ENCODE results near the gene DYSF. TPM values are rescaled to one million over a fixed set of nuclear protein-coding genes. Genes with fewer than 3 reads are reported as not detected.

DYSF gene
- polyA plus RNA-seq, 3 donors, result 16.0 to 20.5 (median 17.0) TPM

DNA sequence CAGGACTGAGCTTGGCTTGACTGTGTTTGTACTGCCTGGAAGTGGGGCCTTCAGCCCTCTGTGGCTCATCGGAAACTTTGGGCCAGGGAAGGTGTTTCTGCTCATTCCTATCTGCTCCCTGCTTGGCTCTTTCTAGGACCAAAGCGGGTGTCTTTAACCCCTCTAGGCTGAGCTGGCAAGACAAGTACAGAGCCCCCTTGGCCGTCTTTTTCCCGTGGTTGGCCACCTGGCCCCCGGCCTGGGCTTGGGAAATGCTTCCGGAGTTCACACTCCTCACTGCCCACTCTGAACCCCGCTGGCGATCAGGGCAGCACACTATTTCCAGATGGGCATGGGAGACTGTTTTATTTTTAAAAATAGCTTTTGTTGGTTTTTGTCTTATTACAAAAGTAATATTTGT is 243.0 kb downstream of the DYSF start:
- DNase-seq (ENCODE audit: low read depth in 3 of 3, low spot score in 2 of 3), result no peak

DNA sequence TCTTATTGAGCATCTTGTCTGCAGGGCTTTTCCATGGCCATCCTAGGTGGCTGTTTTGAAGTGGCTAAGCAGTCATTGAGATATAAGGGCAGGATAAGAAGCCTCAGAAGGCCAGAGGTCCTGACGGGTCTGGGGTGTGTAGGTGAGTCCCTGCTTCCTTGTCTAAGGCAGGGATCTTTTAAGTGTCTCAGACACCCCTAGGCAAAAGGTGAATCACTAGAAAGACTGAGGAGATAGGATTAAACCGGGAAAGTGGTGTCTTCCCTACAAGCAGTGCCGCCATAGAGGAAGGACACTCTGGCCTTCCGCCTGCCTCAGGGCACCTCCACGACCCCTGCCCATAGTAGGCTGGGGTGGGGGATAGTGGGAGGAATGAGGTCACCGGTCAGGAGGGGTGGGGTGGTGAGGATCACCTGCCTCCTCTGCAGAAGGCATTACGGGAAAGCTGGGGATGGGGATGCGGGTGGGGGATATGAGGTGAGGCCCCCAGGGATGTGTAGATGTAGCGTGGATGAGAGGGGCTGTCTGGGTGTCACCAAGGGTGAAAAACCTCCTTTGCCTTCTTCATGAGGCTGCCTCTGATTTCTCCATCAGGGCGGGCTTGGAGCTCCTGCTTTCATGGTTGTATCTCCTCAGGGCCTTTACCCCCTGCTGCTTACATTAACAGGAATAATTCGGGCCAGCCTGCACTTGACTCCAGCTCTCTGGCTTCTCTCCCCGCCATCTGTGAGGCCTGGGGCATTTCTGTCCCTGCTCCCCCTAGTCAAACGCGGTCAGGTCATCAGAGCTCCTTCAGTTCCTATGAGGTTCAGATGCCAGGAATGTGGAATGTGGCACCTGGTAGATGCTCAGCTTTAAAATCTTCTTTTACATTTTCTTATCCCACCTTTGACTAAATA is 244.0 kb downstream of the DYSF start:
- DNase-seq (ENCODE audit: low read depth in 3 of 3, low spot score in 2 of 3), result no peak

GRCh38 chr2:71699428-71699827 is 246.1 kb downstream of the DYSF start:
- DNase-seq (ENCODE audit: low read depth in 3 of 3, low spot score in 2 of 3), result no peak

DNA sequence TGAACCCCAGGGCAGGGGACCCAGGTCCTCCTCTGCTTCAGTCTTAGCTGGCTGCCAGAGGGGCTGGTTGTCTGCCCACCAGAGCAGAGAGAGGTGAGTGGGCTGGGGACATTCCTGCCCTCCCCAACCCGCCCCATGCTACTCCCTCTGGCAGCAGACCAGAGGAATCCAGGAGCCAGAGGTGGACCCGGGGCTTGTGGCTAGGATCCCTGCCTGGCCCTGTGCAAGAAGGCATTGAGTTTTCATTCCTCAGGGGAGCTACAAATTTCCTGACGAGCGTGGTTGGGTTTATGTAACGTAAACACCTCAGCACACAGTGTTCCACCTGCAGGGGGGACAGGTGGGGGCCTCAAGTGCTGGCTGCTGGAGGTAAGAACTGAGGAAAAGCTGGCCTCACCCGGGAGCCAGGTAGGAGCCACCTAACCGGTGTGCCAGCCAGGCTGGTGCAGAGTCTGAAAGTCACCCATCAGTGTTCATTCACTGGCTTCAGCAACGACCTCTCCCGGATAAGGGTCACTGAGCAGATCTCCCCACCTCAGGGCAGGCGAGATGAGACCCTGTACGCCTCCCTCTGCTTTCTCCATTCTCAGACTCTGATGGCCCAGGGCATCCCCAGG is 246.8 kb downstream of the DYSF start:
- DNase-seq (ENCODE audit: low read depth in 3 of 3, low spot score in 2 of 3), result no peak

GRCh38 chr2:71700658-71701397 is 247.5 kb downstream of the DYSF start:
- DNase-seq (ENCODE audit: low read depth in 3 of 3, low spot score in 2 of 3), result no peak

DNA sequence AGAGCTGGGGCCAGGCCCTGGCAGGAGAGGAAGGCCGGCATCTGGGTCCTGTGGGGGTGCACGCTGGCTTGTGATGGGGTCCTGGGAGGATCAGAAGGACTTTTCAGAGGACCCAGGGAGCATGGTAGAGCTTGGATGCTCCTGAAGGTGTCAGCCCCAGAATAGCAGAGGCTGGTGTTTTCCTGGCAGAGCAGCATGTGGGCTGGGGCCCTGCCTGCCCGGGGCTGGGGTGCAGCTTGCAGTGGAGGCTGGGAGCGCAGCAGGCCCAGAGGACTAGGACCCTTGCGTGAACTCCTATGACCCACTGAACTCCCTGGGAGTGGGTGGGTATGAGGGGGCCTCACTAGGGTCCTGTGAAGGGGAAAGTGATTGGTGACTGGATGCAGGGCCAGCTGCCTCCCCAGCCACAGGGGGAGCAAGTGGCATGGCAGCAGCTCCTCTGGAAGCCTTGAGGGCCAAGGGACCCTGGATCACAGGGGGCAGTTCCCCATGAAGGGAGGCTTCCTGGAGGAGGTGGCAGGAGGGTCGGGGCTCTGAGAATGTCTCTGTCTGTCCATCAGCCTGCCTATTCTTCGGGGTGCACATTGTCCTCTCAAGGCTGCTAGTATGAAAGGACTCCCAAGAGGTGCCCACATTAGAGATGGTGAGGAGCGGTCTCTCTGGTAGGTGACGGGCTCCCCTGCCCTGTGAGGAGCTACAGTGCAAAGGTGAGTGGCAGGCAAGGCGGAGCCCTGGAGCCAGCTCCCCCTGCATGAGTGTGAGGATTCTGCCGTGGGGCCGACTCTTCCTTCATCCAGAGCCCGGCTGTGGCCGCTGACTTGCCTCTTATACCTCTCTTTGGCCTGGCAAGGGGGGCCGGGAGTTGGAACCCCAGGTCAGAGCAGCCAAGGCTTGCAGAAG is 249.0 kb downstream of the DYSF start:
- no peak for DNase-seq (ENCODE audit: low read depth in 3 of 3, low spot score in 2 of 3)

DNA sequence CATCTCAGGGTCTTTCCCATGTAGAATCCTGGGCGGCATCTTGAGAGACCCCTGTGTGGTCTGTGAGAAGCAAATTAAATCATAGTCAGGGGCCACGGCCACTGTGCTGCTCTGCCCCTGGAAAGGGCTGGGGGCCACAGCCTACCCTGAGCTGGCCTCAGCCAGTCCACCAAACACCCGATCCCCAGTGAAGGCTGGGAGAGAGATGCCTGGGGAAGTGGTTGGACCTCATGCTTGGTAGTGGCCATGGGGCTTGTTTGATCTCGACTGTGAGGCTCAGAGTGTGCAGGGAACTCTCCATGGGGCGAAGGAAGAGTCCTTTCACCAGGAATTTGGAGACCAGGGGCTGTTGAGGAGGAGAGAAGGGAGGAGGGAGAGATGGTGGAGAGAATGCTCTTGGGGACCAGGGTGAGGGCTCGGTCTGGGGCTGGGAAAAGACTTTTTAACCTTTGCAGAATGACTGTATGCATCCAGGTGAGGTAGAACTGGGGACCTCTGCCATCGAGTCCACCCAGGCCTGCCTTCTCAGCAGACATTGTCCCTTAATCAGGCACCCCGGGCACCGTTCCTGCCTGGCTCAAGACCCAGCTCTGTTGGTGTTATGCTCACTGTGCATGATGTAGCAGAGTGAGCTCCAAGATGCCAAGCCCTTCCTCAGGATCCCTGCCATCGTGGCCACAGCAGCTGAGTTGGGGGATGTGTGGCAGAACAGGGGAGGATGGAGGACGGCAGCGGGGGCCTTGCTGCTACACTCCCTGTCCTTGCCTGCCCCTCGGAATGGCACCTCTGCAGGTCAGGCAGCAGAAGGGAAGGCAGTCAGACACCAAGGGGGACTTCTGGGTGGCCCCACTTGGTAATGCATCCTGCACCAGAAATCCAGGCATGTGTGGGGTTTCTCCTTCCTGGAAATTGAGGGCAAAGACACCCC is 249.9 kb downstream of the DYSF start:
- no peak for DNase-seq (ENCODE audit: low read depth in 3 of 3, low spot score in 2 of 3)

GRCh38 chr2:71704131-71704561 is 250.8 kb downstream of the DYSF start:
- no peak for DNase-seq (ENCODE audit: low read depth in 3 of 3, low spot score in 2 of 3)

GRCh38 chr2:71704688-71705087 is 251.3 kb downstream of the DYSF start:
- DNase-seq (ENCODE audit: low read depth in 3 of 3, low spot score in 2 of 3), result no peak

DNA sequence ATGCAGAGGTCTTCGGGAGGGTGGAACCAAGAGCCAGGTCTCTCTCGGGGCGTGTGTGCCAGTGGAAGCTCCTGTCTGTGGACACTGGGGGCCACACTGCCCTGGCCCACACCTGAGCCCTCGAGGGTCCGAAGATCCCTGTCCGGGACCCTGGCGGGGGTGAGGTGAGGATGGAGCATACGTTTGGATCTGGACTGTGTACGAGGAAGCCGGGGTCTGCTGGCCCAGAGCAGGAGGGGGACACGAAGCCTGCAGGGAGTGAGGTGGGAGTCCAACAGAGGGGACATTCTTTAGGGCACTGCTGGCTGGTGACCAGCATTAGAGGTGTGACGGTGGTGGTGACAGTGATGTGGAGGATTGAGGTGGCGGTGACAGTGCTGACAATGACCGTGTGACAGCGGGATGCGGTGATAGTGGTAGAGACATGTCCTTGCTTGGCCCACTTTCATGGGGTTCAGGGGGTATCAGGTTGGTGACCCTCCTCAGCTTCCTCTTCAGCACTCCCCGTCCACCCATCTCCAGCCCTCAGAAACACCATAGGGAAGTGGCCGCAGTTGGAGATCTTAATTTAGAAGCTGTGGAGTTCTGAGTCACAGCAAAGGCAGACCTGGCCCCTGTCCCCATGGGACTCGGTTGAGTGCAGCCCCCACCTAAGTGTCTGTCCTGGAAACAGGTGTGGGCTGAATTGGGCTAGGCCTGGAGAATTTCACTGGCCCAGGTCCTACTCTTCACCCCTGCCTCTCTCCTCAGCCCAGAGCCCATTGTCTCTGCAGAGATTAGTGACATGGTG is 252.0 kb downstream of the DYSF start:
- DNase-seq (ENCODE audit: low read depth in 3 of 3, low spot score in 2 of 3), result no peak

GRCh38 chr2:71706121-71706520 is 252.8 kb downstream of the DYSF start:
- DNase-seq (ENCODE audit: low read depth in 3 of 3, low spot score in 2 of 3), result no peak

GRCh38 chr2:71706836-71707235 is 253.5 kb downstream of the DYSF start:
- DNase-seq (ENCODE audit: low read depth in 3 of 3, low spot score in 2 of 3), result no peak

DNA sequence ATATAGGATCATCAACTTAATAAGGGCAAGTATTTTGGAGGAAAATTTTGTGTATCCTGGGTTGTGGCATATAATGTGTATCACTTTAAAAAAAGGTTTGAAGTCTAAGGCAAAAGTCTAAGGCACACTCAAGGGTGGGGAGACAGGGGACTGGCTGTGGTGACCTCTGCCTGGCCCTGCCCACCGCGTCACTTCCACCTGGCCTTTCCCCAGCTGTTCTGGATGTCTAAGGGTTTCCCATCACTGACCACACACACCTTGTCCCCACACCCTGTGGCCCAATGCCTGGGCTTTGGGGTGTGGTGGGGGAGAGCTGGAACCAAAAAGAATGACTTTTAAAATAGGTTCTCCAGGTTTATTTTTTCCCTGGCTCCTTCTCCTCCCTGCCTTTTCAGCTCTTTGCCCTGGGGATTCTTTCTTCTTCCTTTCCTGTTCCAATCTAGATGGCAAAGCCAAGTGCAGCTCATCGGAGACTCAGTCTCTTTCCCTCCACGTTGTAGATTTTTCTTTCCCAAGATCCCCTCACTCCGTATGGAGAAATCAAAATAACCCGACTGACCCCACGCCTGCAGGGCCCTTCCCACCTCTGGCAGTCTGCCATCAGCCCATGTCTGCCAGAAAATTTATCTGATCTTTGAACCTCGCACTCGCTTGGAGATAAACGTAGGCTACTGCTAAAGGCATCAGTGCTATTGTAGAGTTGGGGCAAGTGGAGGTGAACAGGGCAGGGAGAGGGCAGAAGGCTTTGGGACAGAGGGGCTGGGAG is 257.2 kb downstream of the DYSF start:
- no peak for DNase-seq (ENCODE audit: low read depth in 3 of 3, low spot score in 2 of 3)

DNA sequence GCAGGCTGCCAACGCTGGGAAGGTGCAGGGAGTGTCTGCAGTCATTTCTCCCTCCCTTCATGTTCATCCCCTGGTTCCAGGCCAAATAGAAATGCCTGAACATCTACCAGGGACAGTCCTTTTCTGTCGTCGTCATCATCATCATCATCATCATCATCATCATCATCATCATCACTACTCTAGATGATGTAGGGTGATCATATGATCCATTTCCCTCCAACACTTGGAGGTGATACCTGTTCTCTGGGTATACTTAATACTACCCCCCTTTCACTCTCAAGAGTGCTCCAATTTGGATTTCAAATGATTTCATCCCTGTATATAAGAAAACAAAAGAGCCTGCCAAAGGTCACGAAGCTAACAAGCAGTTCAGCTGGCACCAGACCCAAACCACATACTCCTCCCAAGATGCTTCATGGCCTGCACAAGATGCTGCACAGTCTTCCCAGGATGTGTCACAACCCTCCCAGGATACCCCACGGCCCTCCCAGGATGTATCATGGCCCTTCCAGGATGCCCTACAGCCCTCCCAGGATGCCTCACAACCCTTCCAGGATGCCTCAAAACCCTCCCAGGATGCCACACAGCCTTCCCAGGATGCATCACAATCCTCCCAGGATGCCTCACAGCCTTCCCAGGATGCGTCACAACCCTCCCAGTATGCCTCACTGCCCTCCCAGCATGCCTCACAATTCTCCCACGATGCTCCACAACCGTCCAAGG is 257.9 kb downstream of the DYSF start:
- DNase-seq (ENCODE audit: low read depth in 3 of 3, low spot score in 2 of 3), result no peak

- no peak for DNase-seq (ENCODE audit: low read depth in 3 of 3, low spot score in 2 of 3)
Measured at GRCh38 chr2:71712158-71712818, 258.9 kb downstream of the DYSF start.

Data from right renal cortex interstitium (tissue), 3 donors.